Right forelimb (tissue), 1 donor: ENCODE measurements around the gene TP73.

ENCODE experiments used
- DNase-seq: peaks from one replicate; pipeline ENCODE4 v3.0.0-alpha.2; 2018

TP73 gene

GRCh38 chr1:3785456-3786157 lies 133.3 kb downstream of the TP73 start:
- DNase-seq = no peak
